Spinal cord (tissue), 10 donors: ENCODE data around the gene NCAM1. TPM values are rescaled to one million over a fixed set of nuclear protein-coding genes. Genes with fewer than 3 reads are reported as not detected.

Experiments used
- DNase-seq, 6 donors: peaks; one replicate each; pipeline versions ENCODE4 v3.0.0 to v3.0.0-alpha.2; 2013 to 2015; ENCODE audit warnings: low spot score in 6 of 6, low read depth in 4 of 6
- H3K27ac ChIP-seq: one replicate; pipeline ENCODE4 v1.5.1; 2013; ENCODE audit warnings: low read depth, low read length, control low read depth
- H3K27me3 ChIP-seq: one replicate; pipeline ENCODE4 v1.6.1; 2013; ENCODE audit warnings: low read length; ENCODE audit not compliant: control insufficient read depth, insufficient read depth
- H3K36me3 ChIP-seq: one replicate; pipeline ENCODE4 v1.6.1; 2013; ENCODE audit warnings: low read length; ENCODE audit not compliant: control insufficient read depth, insufficient read depth
- H3K4me1 ChIP-seq: one replicate; pipeline ENCODE4 v1.6.1; 2013; ENCODE audit warnings: low read length; ENCODE audit not compliant: control insufficient read depth, insufficient read depth
- H3K4me3 ChIP-seq: one replicate; pipeline ENCODE4 v1.5.1; 2013; ENCODE audit warnings: low read depth, low read length, control low read depth
- H3K9me3 ChIP-seq: one replicate; pipeline ENCODE4 v1.6.1; 2013; ENCODE audit warnings: low read length; ENCODE audit not compliant: control insufficient read depth, insufficient read depth
- WGBS: methylation state at CpG from one replicate; pipeline ENCODE4 v1.1.5; 2013; ENCODE audit warnings: missing lambda C conversion rate; ENCODE audit not compliant: insufficient coverage; 5-methylcytosine and 5-hydroxymethylcytosine counted together
- polyA plus RNA-seq, 2 donors: library from polyadenylated mRNA; unstranded; fragments of 120-200 nt; gene quantifications; one replicate each; pipeline ENCODE4 v1.2.1, GENCODE V29; 2013; ENCODE audit not compliant: insufficient read length in 2 of 2
- total RNA-seq, 2 donors: library from RNA; depleted of rRNA in 1 of 2; stranded (reverse); fragments of 120-200 nt in 1 of 2; fragments of >200 nt in 1 of 2; gene quantifications; one replicate each; pipeline versions ENCODE4 v1.2.3 to v1.2.4, GENCODE V29; 2013 to 2014
- donor health status: healthy.

Gene NCAM1
- total and polyA plus RNA-seq, 4 donors: 205 to 523 (median 383) TPM

GRCh38 chr11:113014262-113015097 is 53.3 kb downstream of the NCAM1 start:
- Histone ChIP-seq H3K27ac (no peak overlapping the region), H3K4me1 (peaks cover 15% of the 10 kb centered on the region), H3K36me3 (no peaks in the 10 kb centered on the region), H3K9me3 (no peaks in the 10 kb centered on the region), H3K27me3 (no peaks in the 10 kb centered on the region), H3K4me3 (no peak overlapping the region)
- WGBS: 21% methylated on average over 6 of the region's 11 CpGs
- peak; percentile 22 to 93 (median 54) for DNase-seq

- no peak for DNase-seq
- peaks cover 15% of the 10 kb centered on the region for H3K4me1 ChIP-seq
- H3K36me3 ChIP-seq: no peaks in the 10 kb centered on the region
- H3K9me3 ChIP-seq: no peaks in the 10 kb centered on the region
- no peak overlapping the region for H3K4me3 ChIP-seq
- no peak overlapping the region for H3K27ac ChIP-seq
- H3K27me3 ChIP-seq: no peaks in the 10 kb centered on the region
These were observed 53.9 kb downstream of the NCAM1 start for GRCh38 chr11:113015098-113015455.

GRCh38 chr11:113016905-113017304 is 55.7 kb downstream of the NCAM1 start:
- Histone ChIP-seq H3K4me3 (no peak overlapping the region), H3K4me1 (peaks cover 19% of the 10 kb centered on the region), H3K27me3 (no peaks in the 10 kb centered on the region), H3K27ac (no peak overlapping the region), H3K36me3 (no peaks in the 10 kb centered on the region), H3K9me3 (no peaks in the 10 kb centered on the region)
- no peak for DNase-seq
- WGBS: no CpG with 5 or more reads among the region's 4 CpGs

- peaks cover 16% of the 10 kb centered on the region for H3K4me1 ChIP-seq
- no peaks in the 10 kb centered on the region for H3K9me3 ChIP-seq
- H3K4me3 ChIP-seq: no peak overlapping the region
- no peaks in the 10 kb centered on the region for H3K27me3 ChIP-seq
- H3K36me3 ChIP-seq: no peaks in the 10 kb centered on the region
- H3K27ac ChIP-seq: no peak overlapping the region
- no peak for DNase-seq
- 100% methylated on average over 1 of the region's 5 CpGs for WGBS
These were observed 57.7 kb downstream of the NCAM1 start for GRCh38 chr11:113018913-113019312.

- DNase-seq: no peak
- H3K27ac ChIP-seq: no peak overlapping the region
- WGBS: 80% methylated on average over 1 of the region's 4 CpGs
- H3K9me3 ChIP-seq: no peaks in the 10 kb centered on the region
- no peak overlapping the region for H3K4me3 ChIP-seq
- no peaks in the 10 kb centered on the region for H3K36me3 ChIP-seq
- H3K27me3 ChIP-seq: no peaks in the 10 kb centered on the region
- peaks cover 10% of the 10 kb centered on the region for H3K4me1 ChIP-seq
These were observed 58.5 kb downstream of the NCAM1 start for GRCh38 chr11:113019711-113020110.

- Histone ChIP-seq H3K4me3 (no peak overlapping the region), H3K36me3 (no peaks in the 10 kb centered on the region), H3K27ac (no peak overlapping the region), H3K27me3 (no peaks in the 10 kb centered on the region), H3K4me1 (peaks cover 8% of the 10 kb centered on the region), H3K9me3 (no peaks in the 10 kb centered on the region)
- DNase-seq: no peak
- WGBS: no CpG with 5 or more reads among the region's 1 CpG
These were observed 59.9 kb downstream of the NCAM1 start for GRCh38 chr11:113021111-113021510.

- 100% methylated on average over 1 of the region's 2 CpGs for WGBS
- no peaks in the 10 kb centered on the region for H3K36me3 ChIP-seq
These were observed 61.0 kb downstream of the NCAM1 start for GRCh38 chr11:113022262-113022661.

GRCh38 chr11:113023228-113023627 is 62.0 kb downstream of the NCAM1 start:
- Histone ChIP-seq H3K4me3 (no peak overlapping the region), H3K36me3 (no peaks in the 10 kb centered on the region)

More at GRCh38 chr11:113022262-113022661, 61.0 kb downstream of the NCAM1 start:
- H3K4me1 ChIP-seq: peaks cover 8% of the 10 kb centered on the region
- H3K4me3 ChIP-seq: no peak overlapping the region
- no peaks in the 10 kb centered on the region for H3K9me3 ChIP-seq
- no peak for DNase-seq
- no peaks in the 10 kb centered on the region for H3K27me3 ChIP-seq
- H3K27ac ChIP-seq: no peak overlapping the region

GRCh38 chr11:113023986-113024385 is 62.8 kb downstream of the NCAM1 start:
- Histone ChIP-seq H3K4me3 (no peak overlapping the region), H3K9me3 (no peaks in the 10 kb centered on the region), H3K4me1 (peaks cover 8% of the 10 kb centered on the region), H3K27me3 (no peaks in the 10 kb centered on the region), H3K27ac (no peak overlapping the region), H3K36me3 (no peaks in the 10 kb centered on the region)
- no peak for DNase-seq
- WGBS: no CpG with 5 or more reads among the region's 4 CpGs

More at GRCh38 chr11:113023228-113023627, 62.0 kb downstream of the NCAM1 start:
- H3K9me3 ChIP-seq: no peaks in the 10 kb centered on the region
- H3K27ac ChIP-seq: no peak overlapping the region
- no peaks in the 10 kb centered on the region for H3K27me3 ChIP-seq
- WGBS: 26% methylated on average over 2 of the region's 2 CpGs
- DNase-seq: peak in 2 of 6 donors; percentile 49 to 50
- H3K4me1 ChIP-seq: peaks cover 8% of the 10 kb centered on the region

GRCh38 chr11:113026778-113027177 is 65.6 kb downstream of the NCAM1 start:
- WGBS: 69% methylated on average over 2 of the region's 3 CpGs
- no peak for DNase-seq
- H3K27ac ChIP-seq: no peak overlapping the region
- H3K9me3 ChIP-seq: no peaks in the 10 kb centered on the region
- peaks cover 8% of the 10 kb centered on the region for H3K4me1 ChIP-seq
- H3K36me3 ChIP-seq: no peaks in the 10 kb centered on the region
- no peaks in the 10 kb centered on the region for H3K27me3 ChIP-seq
- H3K4me3 ChIP-seq: no peak overlapping the region
